Activated naive CD4-positive, alpha-beta T cell treated with Interleukin-2 at 50 U/mL for 16 hours (primary cell): ENCODE results near the gene CEACAM20.
"Not testable (repeated sequence)": the region's sequence is repeated elsewhere in the genome, so short reads cannot be mapped to it uniquely, and the experiment has no call there.

Experiments used
- DNase-seq: peaks from one replicate; pipeline ENCODE4 v3.0.0-alpha.2; 2020

Gene CEACAM20

GRCh38 chr19:44468730-44469129, 60.7 kb downstream of the CEACAM20 start:
- not testable (repeated sequence) for DNase-seq

DNA sequence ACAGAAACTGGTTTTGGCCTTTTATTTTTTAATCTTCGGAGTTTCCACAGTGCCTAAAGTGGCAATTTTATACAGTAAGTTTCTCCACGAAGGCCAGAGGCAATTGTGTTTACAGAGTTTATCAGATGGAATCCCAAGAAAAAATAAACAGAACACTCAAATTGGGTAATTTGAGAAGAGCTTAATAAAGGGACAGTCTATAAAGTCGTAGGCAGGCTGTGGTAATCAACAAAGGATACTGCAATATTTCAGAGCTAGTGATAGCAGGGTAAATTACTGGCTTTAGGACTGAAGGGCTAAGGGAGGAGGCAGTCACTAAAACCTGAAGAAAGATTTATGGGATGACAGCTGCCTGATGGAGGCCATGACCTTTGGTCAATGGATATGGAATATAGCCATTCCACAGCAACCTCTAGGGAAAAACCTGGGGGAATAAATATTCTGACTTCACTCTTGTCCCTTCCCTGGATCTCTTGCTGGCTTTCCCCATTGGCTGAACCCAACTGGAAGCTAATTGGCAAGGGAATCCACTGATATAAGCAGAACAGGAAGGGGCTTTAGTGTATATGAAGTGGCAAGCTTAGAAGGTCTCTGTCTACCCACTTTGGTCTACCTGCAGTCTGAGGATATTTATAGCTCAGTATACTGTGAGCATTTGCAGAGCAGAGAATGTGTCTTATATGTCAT, 66.7 kb downstream of the CEACAM20 start:
- not testable (repeated sequence) for DNase-seq
